OCI-LY3 (cell line): ENCODE data around the gene AZGP1.

Experiments
- H2AFZ ChIP-seq: fragments of 200-600, 300-600 bp; shearing (Covaris generic); 2 replicates; pipeline ENCODE4 v1.6.0; 2014; ENCODE audit warnings: antibody characterized with exemption, low read depth, low read length
- H3K27ac ChIP-seq: fragments of 200-600, 300-600 bp; sonication (generic); 2 replicates; pipeline ENCODE4 v1.5.1; 2014; ENCODE audit warnings: mild to moderate bottlenecking, low read length, moderate library complexity, mixed read lengths
- H3K27me3 ChIP-seq: fragments of 200-600, 300-600 bp; sonication (generic); 2 replicates; pipeline ENCODE4 v1.6.1; 2014; ENCODE audit warnings: low read depth, low read length, mixed read lengths
- H3K36me3 ChIP-seq: fragments of 200-600, 300-600 bp; sonication (generic); replicated peaks from 2 replicates; pipeline ENCODE3; 2014; ENCODE audit warnings: low read depth, low read length, mixed read lengths
- H3K4me1 ChIP-seq: fragments of 300-600, 200-600 bp; sonication (generic); 2 replicates; pipeline ENCODE4 v1.6.1; 2014; ENCODE audit warnings: low read length, mixed read lengths
- H3K4me2 ChIP-seq: fragments of 200-600, 300-600 bp; sonication (generic); 2 replicates; pipeline ENCODE4 v1.6.1; 2014; ENCODE audit warnings: low read length, mixed read lengths
- H3K4me3 ChIP-seq: fragments of 300-600, 200-600 bp; sonication (generic); 2 replicates; pipeline ENCODE4 v1.5.1; 2014; ENCODE audit warnings: antibody characterized with exemption, mild to moderate bottlenecking, low read length, moderate library complexity
- H3K79me2 ChIP-seq: fragments of 300-600, 200-600 bp; shearing (Covaris generic); 2 replicates; pipeline ENCODE4 v1.6.1; 2014; ENCODE audit warnings: mild to moderate bottlenecking, low read length, mixed read lengths
- H3K9ac ChIP-seq: fragments of 300-600, 200-600 bp; shearing (Covaris generic); 2 replicates; pipeline ENCODE4 v1.6.0; 2014; ENCODE audit warnings: mild to moderate bottlenecking, low read length, moderate library complexity
- H3K9me3 ChIP-seq: fragments of 200-600, 300-600 bp; shearing (Covaris generic); 2 replicates; pipeline ENCODE4 v1.6.1; 2014; ENCODE audit warnings: low read length, mixed read lengths; ENCODE audit not compliant: insufficient read depth
- H4K20me1 ChIP-seq: fragments of 200-600, 300-600 bp; sonication (generic); 2 replicates; pipeline ENCODE4 v1.6.1; 2016; ENCODE audit warnings: low read length, mixed read lengths; ENCODE audit not compliant: insufficient read depth
- EZH2phosphoT487 ChIP-seq: fragments of 200-600 bp; shearing (Covaris generic); IDR thresholded peaks from 2 replicates; pipeline ENCODE4 v1.6.1; 2018; ENCODE audit warnings: antibody characterized with exemption, mixed run types, low read depth
- TF ChIP-seq, protein P1 (sequence below): fragments of 200-600, 300-600 bp; sonication (generic); IDR thresholded peaks from 2 replicates; pipeline ENCODE4 v1.5.1; 2014; ENCODE audit warnings: antibody characterized with exemption, low read length, low read depth

AZGP1 gene

GRCh38 chr7:100003711-100004661 is 28.2 kb upstream of the AZGP1 start:
- Histone ChIP-seq H3K4me3 (no peak overlapping the region), H3K4me2 (no peak overlapping the region), H2AFZ (no peak overlapping the region), H4K20me1 (no peaks in the 10 kb centered on the region), H3K9me3 (no peaks in the 10 kb centered on the region), H3K27me3 (0 out of 2 replicates have a peak, but pooled peaks cover 4% of the 10 kb centered on the region), H3K9ac (no peak overlapping the region), H3K4me1 (no peaks in the 10 kb centered on the region), H3K79me2 (no peaks in the 10 kb centered on the region), H3K27ac (no peak overlapping the region), H3K36me3 (no peaks in the 10 kb centered on the region)
- TF ChIP-seq EZH2phosphoT487 = no peak
- TF ChIP-seq, protein P1, sequence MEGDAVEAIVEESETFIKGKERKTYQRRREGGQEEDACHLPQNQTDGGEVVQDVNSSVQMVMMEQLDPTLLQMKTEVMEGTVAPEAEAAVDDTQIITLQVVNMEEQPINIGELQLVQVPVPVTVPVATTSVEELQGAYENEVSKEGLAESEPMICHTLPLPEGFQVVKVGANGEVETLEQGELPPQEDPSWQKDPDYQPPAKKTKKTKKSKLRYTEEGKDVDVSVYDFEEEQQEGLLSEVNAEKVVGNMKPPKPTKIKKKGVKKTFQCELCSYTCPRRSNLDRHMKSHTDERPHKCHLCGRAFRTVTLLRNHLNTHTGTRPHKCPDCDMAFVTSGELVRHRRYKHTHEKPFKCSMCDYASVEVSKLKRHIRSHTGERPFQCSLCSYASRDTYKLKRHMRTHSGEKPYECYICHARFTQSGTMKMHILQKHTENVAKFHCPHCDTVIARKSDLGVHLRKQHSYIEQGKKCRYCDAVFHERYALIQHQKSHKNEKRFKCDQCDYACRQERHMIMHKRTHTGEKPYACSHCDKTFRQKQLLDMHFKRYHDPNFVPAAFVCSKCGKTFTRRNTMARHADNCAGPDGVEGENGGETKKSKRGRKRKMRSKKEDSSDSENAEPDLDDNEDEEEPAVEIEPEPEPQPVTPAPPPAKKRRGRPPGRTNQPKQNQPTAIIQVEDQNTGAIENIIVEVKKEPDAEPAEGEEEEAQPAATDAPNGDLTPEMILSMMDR = no peak

- no peak overlapping the region for H3K9ac ChIP-seq
- H3K9me3 ChIP-seq = no peaks in the 10 kb centered on the region
- TF ChIP-seq, protein P1 = no peak
- TF ChIP-seq EZH2phosphoT487 = no peak
- no peaks in the 10 kb centered on the region for H3K36me3 ChIP-seq
- H3K27ac ChIP-seq = no peak overlapping the region
- no peaks in the 10 kb centered on the region for H3K79me2 ChIP-seq
- H3K4me1 ChIP-seq = no peaks in the 10 kb centered on the region
- no peak overlapping the region for H2AFZ ChIP-seq
- H3K27me3 ChIP-seq = 0 out of 2 replicates have a peak, but pooled peaks cover 7% of the 10 kb centered on the region
- no peaks in the 10 kb centered on the region for H4K20me1 ChIP-seq
- H3K4me3 ChIP-seq = no peak overlapping the region
- H3K4me2 ChIP-seq = no peak overlapping the region
Observed at GRCh38 chr7:100000239-100000638, 24.4 kb upstream of the AZGP1 start.

GRCh38 chr7:99997545-99998137 is 21.8 kb upstream of the AZGP1 start:
- H3K27me3 ChIP-seq = peaks cover 11% of the 10 kb centered on the region; the same call in 1 of the 2 replicates
- no peaks in the 10 kb centered on the region for H3K79me2 ChIP-seq
- H3K9me3 ChIP-seq = no peaks in the 10 kb centered on the region
- H2AFZ ChIP-seq = no peak overlapping the region
- 0 out of 2 replicates have a peak overlapping the region, but pooled peaks have one; percentile 6 for H3K4me3 ChIP-seq
- H3K27ac ChIP-seq = no peak overlapping the region
- H4K20me1 ChIP-seq = no peaks in the 10 kb centered on the region
- H3K4me1 ChIP-seq = no peaks in the 10 kb centered on the region
- no peak for TF ChIP-seq EZH2phosphoT487
- H3K4me2 ChIP-seq = no peak overlapping the region
- no peak overlapping the region for H3K9ac ChIP-seq
- H3K36me3 ChIP-seq = no peaks in the 10 kb centered on the region

GRCh38 chr7:99996755-99997544 is 21.1 kb upstream of the AZGP1 start:
- H3K27me3 ChIP-seq = peaks cover 11% of the 10 kb centered on the region; the same call in 1 of the 2 replicates
- no peaks in the 10 kb centered on the region for H3K4me1 ChIP-seq
- H4K20me1 ChIP-seq = no peaks in the 10 kb centered on the region
- H3K9me3 ChIP-seq = no peaks in the 10 kb centered on the region
- 0 out of 2 replicates have a peak overlapping the region, but pooled peaks have one; percentile 6 for H3K4me3 ChIP-seq
- no peak overlapping the region for H3K27ac ChIP-seq
- no peaks in the 10 kb centered on the region for H3K36me3 ChIP-seq
- H3K4me2 ChIP-seq = no peak overlapping the region
- H3K79me2 ChIP-seq = no peaks in the 10 kb centered on the region
- no peak overlapping the region for H3K9ac ChIP-seq
- no peak overlapping the region for H2AFZ ChIP-seq
- no peak for TF ChIP-seq EZH2phosphoT487
- TF ChIP-seq, protein P1 = no peak
